ENCODE measurements around the gene PPFIBP1. TPM values are rescaled to one million over a fixed set of nuclear protein-coding genes. Genes with fewer than 3 reads are reported as not detected.

Gene PPFIBP1
- total and polyA plus RNA-seq, 8 donors: 6.6 to 254 (median 50.0) TPM

DNA sequence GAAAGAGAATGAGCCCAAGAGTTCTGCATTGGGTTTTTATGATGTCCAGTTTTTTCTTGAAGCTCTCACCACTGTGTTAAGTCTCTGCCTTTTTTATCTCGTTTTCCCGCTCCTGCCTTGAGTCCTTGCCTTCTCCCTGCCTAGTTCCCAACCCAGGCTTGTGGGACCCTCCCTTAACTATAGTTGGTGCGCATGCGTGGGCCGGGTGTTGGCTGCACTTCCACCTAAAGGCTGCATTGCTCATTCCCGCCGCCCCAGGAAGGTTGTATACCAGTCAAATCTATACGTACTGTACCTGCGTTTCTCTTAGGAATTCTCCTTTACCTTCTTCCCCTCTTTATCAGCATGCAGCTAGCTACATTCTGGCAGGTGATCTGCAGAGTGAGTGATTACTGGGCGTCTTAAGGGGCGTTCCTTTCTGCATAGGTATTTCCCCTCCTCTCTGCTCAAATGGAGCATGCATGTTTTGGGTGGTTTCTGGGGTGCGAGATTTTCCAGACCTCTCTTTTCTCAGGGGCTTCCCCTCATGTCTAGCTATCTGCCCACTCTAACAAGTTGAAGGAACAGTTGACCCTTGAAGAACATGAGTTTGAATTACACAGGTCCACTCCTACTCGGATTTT, 165.7 kb downstream of the PPFIBP1 start:
- peaks cover 0 to 14% (median 3%) of the 10 kb centered on the region in 4 donors for H3K4me1 ChIP-seq
- no peak for DNase-seq
- intact Hi-C loops (cut with DNase I; ENCODE audit: low total_unique reads): no loop called here
- peaks cover 21 to 84% (median 78%) of the 10 kb centered on the region in 4 donors for H3K36me3 ChIP-seq
- no peaks in the 10 kb centered on the region for H3K27me3 ChIP-seq
- no peaks in the 10 kb centered on the region for H3K9me3 ChIP-seq
- TF ChIP-seq EP300 (IDR thresholded peaks at IDR 0.05) (no peak), POLR2AphosphoS5 (IDR thresholded peaks at IDR 0.05) (no peak), POLR2A (IDR thresholded peaks at IDR 0.05) (no peak)
- TF ChIP-seq, protein P1, sequence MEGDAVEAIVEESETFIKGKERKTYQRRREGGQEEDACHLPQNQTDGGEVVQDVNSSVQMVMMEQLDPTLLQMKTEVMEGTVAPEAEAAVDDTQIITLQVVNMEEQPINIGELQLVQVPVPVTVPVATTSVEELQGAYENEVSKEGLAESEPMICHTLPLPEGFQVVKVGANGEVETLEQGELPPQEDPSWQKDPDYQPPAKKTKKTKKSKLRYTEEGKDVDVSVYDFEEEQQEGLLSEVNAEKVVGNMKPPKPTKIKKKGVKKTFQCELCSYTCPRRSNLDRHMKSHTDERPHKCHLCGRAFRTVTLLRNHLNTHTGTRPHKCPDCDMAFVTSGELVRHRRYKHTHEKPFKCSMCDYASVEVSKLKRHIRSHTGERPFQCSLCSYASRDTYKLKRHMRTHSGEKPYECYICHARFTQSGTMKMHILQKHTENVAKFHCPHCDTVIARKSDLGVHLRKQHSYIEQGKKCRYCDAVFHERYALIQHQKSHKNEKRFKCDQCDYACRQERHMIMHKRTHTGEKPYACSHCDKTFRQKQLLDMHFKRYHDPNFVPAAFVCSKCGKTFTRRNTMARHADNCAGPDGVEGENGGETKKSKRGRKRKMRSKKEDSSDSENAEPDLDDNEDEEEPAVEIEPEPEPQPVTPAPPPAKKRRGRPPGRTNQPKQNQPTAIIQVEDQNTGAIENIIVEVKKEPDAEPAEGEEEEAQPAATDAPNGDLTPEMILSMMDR (IDR thresholded peaks at IDR 0.05): no peak
- H3K4me3 ChIP-seq: no peak overlapping the region
- peak overlapping the region in 3 of 5 donors; percentile 46 to 73 (median 63) for H3K27ac ChIP-seq
- 72 to 90% (median 80%) methylated on average over 13 of the region's 13 CpGs for WGBS, 5 donors

DNA sequence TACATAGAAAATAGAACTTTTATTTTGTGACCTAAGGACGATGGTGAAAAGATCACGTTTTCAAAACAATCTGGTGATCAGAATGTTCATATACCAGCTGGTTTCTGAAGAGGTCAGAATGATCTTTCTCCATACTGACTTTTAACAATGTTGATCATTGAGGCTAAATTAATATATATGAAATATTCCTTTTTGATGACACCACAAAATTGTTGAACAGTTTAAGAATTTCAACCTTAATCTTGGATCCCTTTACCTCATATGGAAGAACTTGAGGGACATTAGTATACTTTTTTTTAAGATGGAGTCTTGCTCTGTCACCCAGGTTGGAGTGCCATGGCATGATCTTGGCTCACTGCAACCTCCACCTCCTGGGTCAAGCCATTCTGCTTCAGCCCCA, 169.4 kb downstream of the PPFIBP1 start:
- H3K4me3 ChIP-seq: no peak overlapping the region
- no peaks in the 10 kb centered on the region for H3K27me3 ChIP-seq
- DNase-seq: no peak
- H3K27ac ChIP-seq: no peak overlapping the region
- H3K9me3 ChIP-seq: no peaks in the 10 kb centered on the region
- TF ChIP-seq, protein P1 (IDR thresholded peaks at IDR 0.05): no peak
- no peak for TF ChIP-seq POLR2AphosphoS5 (IDR thresholded peaks at IDR 0.05)
- TF ChIP-seq POLR2A (IDR thresholded peaks at IDR 0.05): no peak
- no peak for TF ChIP-seq EP300 (IDR thresholded peaks at IDR 0.05)
- intact Hi-C loops (cut with DNase I; ENCODE audit: low total_unique reads): no loop called here
- H3K4me1 ChIP-seq: peaks cover 0 to 15% (median 1%) of the 10 kb centered on the region in 4 donors
- WGBS, 5 donors: 85 to 95% (median 91%) methylated on average over 2 of the region's 2 CpGs
- H3K36me3 ChIP-seq: peaks cover 14 to 84% (median 71%) of the 10 kb centered on the region in 4 donors

DNA sequence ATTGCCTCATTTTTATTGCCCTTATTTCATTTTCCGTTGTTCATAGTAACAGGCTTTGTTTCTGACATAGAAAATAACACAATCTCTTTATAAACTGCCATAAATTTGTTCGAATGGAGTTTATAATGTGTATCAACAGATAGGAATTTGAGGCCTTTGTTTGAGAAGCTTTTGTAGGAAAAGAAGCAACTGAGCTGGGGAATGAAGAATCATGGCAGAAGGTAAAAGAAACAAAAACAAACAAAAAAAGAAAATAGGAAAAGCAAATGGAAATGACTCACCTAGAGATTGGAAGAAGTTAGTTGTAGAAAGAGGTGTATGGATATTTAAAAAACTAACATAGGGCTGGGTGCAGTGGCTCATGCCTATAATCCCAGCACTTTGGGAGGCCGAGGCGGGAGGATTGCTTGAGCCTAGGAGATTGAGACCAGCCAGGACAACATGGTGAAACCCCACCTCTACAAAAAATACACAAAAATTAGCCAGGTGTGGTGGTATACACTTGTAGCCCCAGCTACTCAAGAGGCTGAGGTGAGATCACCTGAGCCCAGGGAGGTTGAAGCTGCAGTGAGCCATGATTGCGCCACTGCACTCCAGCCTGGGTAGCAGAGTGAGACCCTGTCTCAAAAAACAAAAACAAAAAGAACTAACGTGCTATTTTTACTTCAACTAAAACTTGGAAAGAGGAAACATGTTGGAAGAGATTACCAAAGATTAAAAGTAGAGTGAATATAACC, 171.7 kb downstream of the PPFIBP1 start:
- TF ChIP-seq, protein P1 (IDR thresholded peaks at IDR 0.05): no peak
- TF ChIP-seq POLR2AphosphoS5 (IDR thresholded peaks at IDR 0.05) (no peak), EP300 (IDR thresholded peaks at IDR 0.05) (no peak), POLR2A (IDR thresholded peaks at IDR 0.05) (no peak)
- WGBS, 5 donors: 72 to 79% (median 76%) methylated on average over 6 of the region's 6 CpGs
- no peaks in the 10 kb centered on the region for H3K9me3 ChIP-seq
- H3K27me3 ChIP-seq: no peaks in the 10 kb centered on the region
- intact Hi-C loops (cut with DNase I; ENCODE audit: low total_unique reads): no loop called here
- DNase-seq: no peak
- H3K4me3 ChIP-seq: no peak overlapping the region
- H3K27ac ChIP-seq: peak overlapping the region; percentile 67 to 80 (median 71)
- H3K36me3 ChIP-seq: peaks cover 11 to 61% (median 48%) of the 10 kb centered on the region in 4 donors
- peaks cover 0 to 15% (median 0%) of the 10 kb centered on the region in 4 donors for H3K4me1 ChIP-seq

DNA sequence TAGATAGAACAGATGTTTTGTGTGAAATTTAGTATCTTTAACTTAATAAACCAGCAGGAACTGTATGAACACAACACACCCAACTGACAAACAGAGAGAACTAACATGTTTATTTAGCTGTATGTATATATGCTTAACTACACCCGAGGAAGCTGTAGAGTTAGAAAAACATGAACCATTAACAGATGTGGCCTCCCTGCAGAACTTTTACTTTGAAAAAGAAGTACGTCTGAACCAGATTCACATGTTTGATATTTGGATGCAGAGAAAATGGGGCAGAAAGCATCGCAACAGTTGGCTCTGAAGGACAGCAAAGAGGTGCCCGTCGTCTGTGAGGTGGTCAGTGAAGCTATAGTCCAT, 172.3 kb downstream of the PPFIBP1 start, which contains the start of gene REP15:
Gene REP15 (plus strand): TSS at position 155 of the 360 bp plus-strand sequence. CDS start 116 bp downstream, at position 271.
- WGBS, 5 donors: 27 to 49% (median 31%) methylated on average over 5 of the region's 5 CpGs

More for the DNA sequence above, 172.3 kb downstream of the PPFIBP1 start, which contains the start of gene REP15:
- peak within 1 kb of the TSS in 3 of 4 donors; percentile 15 to 27 (median 22) for H3K4me3 ChIP-seq
- intact Hi-C loops (cut with DNase I; ENCODE audit: low total_unique reads): no loop called here
- no peaks in the 10 kb centered on the region for H3K27me3 ChIP-seq
- H3K9me3 ChIP-seq: no peaks in the 10 kb centered on the region
- H3K36me3 ChIP-seq: peaks cover 11 to 55% (median 43%) of the 10 kb centered on the region in 4 donors
- H3K4me1 ChIP-seq: peaks cover 0 to 15% (median 0%) of the 10 kb centered on the region in 4 donors
- DNase-seq: peak in 1 of 2 donors; percentile 63
- peak within 1 kb of the TSS; percentile 67 to 80 (median 71) for H3K27ac ChIP-seq
- no peak for TF ChIP-seq POLR2A (IDR thresholded peaks at IDR 0.05)
- TF ChIP-seq, protein P1 (IDR thresholded peaks at IDR 0.05): no peak
- TF ChIP-seq POLR2AphosphoS5 (IDR thresholded peaks at IDR 0.05): no peak
- TF ChIP-seq EP300 (IDR thresholded peaks at IDR 0.05): no peak

Data from stomach (tissue), 9 donors.